Endothelial cell of umbilical vein (primary cell): ENCODE data around the gene SORCS3.

Source experiments
- EZH2 ChIP-seq: IDR thresholded peaks from 2 replicates; pipeline ENCODE4 v1.6.1; 2012; ENCODE audit warnings: borderline replicate concordance, low read depth, mild to moderate bottlenecking, moderate library complexity, low read length, inconsistent platforms; ENCODE audit not compliant: severe bottlenecking
- TF ChIP-seq, protein P1 (sequence below), 2 donors: IDR thresholded peaks; 1 replicate in 1 of 2; 2 replicates in 1 of 2; pipeline ENCODE4 v1.5.1; 2011; ENCODE audit warnings: low read length in 2 of 2, mild to moderate bottlenecking in 2 of 2, moderate library complexity in 2 of 2, control low read depth in 1 of 2, inconsistent platforms in 1 of 2, low read depth in 1 of 2; ENCODE audit not compliant: insufficient read depth in 1 of 2; ENCODE audit errors: extremely low read depth in 1 of 2

DNA sequence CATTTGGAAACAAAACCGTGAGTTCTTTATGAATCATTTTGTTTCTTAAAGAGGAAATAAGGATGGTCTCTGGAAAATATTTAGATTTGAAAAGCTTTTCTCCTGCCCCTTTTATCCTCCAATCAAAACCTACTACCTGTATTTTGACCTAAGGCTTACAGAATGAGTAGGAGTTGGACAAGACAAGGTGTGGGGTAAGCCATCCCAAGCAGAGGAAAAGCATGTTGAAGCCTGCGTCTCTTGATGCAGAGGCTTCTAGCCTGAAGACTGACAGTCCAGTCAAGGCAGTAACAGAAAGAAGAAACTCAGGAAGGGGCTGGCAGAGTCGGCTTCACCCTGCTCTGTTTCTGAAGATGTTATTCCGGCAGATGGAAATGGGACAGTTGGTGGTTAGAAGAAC lies 551.1 kb downstream of the SORCS3 start:
- TF ChIP-seq, protein P1, sequence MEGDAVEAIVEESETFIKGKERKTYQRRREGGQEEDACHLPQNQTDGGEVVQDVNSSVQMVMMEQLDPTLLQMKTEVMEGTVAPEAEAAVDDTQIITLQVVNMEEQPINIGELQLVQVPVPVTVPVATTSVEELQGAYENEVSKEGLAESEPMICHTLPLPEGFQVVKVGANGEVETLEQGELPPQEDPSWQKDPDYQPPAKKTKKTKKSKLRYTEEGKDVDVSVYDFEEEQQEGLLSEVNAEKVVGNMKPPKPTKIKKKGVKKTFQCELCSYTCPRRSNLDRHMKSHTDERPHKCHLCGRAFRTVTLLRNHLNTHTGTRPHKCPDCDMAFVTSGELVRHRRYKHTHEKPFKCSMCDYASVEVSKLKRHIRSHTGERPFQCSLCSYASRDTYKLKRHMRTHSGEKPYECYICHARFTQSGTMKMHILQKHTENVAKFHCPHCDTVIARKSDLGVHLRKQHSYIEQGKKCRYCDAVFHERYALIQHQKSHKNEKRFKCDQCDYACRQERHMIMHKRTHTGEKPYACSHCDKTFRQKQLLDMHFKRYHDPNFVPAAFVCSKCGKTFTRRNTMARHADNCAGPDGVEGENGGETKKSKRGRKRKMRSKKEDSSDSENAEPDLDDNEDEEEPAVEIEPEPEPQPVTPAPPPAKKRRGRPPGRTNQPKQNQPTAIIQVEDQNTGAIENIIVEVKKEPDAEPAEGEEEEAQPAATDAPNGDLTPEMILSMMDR (IDR thresholded peaks at IDR 0.05; ENCODE audit: extremely low read depth in 1 of 2, insufficient read depth in 1 of 2, low read depth in 1 of 2, low read length in 2 of 2): no peak
- TF ChIP-seq EZH2: no peak
